Chondrocyte (in vitro differentiated cells): Measurements from ENCODE around the gene WIPF1. TPM values are rescaled to one million over a fixed set of nuclear protein-coding genes. Genes with fewer than 3 reads are reported as not detected.

Experiments
- DNase-seq: peaks from one replicate; pipeline ENCODE4 v3.0.0; 2021; ENCODE audit warnings: mixed read lengths, low spot score
- H3K27ac Mint-ChIP-seq: one replicate; pipeline ENCODE4 v1.8.0; 2021; ENCODE audit warnings: mild to moderate bottlenecking, moderate library complexity, mixed read lengths; ENCODE audit not compliant: unreplicated experiment
- H3K27me3 Mint-ChIP-seq: 2 replicates; pipeline ENCODE4 v1.8.0; 2021; ENCODE audit warnings: low read depth, mixed read lengths
- H3K36me3 Mint-ChIP-seq: 2 replicates; pipeline ENCODE4 v1.8.0; 2021; ENCODE audit warnings: low read depth, mixed read lengths
- H3K4me1 Mint-ChIP-seq: 2 replicates; pipeline ENCODE4 v1.8.0; 2021; ENCODE audit warnings: low read depth, mild to moderate bottlenecking, mixed read lengths
- H3K4me3 Mint-ChIP-seq: one replicate; pipeline ENCODE4 v1.8.0; 2021; ENCODE audit warnings: mild to moderate bottlenecking, moderate library complexity, mixed read lengths; ENCODE audit not compliant: unreplicated experiment
- H3K9me3 Mint-ChIP-seq: 2 replicates; pipeline ENCODE4 v1.8.0; 2021; ENCODE audit warnings: low read depth, mixed read lengths
- total RNA-seq: library from RNA; stranded (reverse); gene quantifications from 3 replicates; pipeline ENCODE4 v1.2.1, GENCODE V29; 2021
- TF ChIP-seq, protein P1 (sequence below): fragments of 200-600 bp; sonication (generic); IDR thresholded peaks from 2 replicates; pipeline ENCODE4 v1.5.0; 2021; ENCODE audit warnings: antibody characterized with exemption, mild to moderate bottlenecking, moderate library complexity

Gene WIPF1
- total RNA-seq, 1 donor from 2014 or later: 60.0 TPM

DNA sequence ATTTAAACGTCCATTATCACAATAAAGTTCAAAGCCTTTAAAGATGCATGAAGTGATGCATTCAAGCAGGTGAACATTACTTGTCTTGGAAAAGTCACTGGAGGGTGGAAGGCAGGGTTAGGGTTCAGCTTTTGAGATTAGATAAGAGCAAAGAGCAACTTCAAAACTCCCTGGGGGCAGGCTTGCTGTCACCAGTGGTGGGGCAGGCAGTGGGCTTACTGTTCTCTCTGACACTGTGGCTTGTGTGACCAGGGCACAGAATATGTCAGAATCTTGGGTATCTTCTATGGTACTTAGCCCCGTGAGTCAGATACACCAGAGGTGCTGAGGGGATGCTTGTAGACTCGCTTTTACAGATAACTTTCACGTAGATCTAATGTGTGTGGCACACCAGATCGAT, 52.8 kb downstream of the WIPF1 start:
- Mint-ChIP-seq H3K27ac (no peak overlapping the region), H3K9me3 (no peaks in the 10 kb centered on the region), H3K4me3 (no peak overlapping the region), H3K4me1 (no peaks in the 10 kb centered on the region), H3K36me3 (no peaks in the 10 kb centered on the region), H3K27me3 (no peaks in the 10 kb centered on the region)
- no peak for DNase-seq
- TF ChIP-seq, protein P1, sequence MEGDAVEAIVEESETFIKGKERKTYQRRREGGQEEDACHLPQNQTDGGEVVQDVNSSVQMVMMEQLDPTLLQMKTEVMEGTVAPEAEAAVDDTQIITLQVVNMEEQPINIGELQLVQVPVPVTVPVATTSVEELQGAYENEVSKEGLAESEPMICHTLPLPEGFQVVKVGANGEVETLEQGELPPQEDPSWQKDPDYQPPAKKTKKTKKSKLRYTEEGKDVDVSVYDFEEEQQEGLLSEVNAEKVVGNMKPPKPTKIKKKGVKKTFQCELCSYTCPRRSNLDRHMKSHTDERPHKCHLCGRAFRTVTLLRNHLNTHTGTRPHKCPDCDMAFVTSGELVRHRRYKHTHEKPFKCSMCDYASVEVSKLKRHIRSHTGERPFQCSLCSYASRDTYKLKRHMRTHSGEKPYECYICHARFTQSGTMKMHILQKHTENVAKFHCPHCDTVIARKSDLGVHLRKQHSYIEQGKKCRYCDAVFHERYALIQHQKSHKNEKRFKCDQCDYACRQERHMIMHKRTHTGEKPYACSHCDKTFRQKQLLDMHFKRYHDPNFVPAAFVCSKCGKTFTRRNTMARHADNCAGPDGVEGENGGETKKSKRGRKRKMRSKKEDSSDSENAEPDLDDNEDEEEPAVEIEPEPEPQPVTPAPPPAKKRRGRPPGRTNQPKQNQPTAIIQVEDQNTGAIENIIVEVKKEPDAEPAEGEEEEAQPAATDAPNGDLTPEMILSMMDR: no peak

DNA sequence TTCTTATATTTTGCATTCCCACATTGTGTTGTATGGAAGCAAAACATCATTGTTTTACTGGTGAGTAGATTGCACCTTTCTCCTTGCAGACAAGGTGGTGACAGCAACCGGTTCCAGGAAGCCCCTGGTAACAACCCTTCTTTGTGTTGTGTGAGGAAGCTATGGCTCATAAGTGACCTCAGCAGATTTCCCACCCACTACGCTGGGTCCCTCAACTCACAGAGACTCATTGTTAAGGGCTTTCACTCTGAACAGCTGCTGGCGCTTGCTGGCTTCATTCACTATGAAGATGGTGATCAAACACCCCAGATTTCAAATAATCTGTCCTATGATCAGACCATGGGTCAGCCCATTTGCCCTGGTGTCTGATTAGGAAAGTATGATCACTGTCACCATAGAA, 53.4 kb downstream of the WIPF1 start:
- no peaks in the 10 kb centered on the region for H3K4me1 Mint-ChIP-seq
- H3K27me3 Mint-ChIP-seq: no peaks in the 10 kb centered on the region
- DNase-seq: no peak
- no peak overlapping the region for H3K4me3 Mint-ChIP-seq
- TF ChIP-seq, protein P1: no peak
- no peak overlapping the region for H3K27ac Mint-ChIP-seq
- H3K36me3 Mint-ChIP-seq: no peaks in the 10 kb centered on the region
- H3K9me3 Mint-ChIP-seq: no peaks in the 10 kb centered on the region

GRCh38 chr2:174540893-174541292, 56.7 kb downstream of the WIPF1 start:
- H3K9me3 Mint-ChIP-seq: no peaks in the 10 kb centered on the region
- H3K4me3 Mint-ChIP-seq: no peak overlapping the region
- TF ChIP-seq, protein P1: no peak
- no peaks in the 10 kb centered on the region for H3K27me3 Mint-ChIP-seq
- H3K27ac Mint-ChIP-seq: no peak overlapping the region
- H3K4me1 Mint-ChIP-seq: no peaks in the 10 kb centered on the region
- no peaks in the 10 kb centered on the region for H3K36me3 Mint-ChIP-seq
- DNase-seq: no peak

DNA sequence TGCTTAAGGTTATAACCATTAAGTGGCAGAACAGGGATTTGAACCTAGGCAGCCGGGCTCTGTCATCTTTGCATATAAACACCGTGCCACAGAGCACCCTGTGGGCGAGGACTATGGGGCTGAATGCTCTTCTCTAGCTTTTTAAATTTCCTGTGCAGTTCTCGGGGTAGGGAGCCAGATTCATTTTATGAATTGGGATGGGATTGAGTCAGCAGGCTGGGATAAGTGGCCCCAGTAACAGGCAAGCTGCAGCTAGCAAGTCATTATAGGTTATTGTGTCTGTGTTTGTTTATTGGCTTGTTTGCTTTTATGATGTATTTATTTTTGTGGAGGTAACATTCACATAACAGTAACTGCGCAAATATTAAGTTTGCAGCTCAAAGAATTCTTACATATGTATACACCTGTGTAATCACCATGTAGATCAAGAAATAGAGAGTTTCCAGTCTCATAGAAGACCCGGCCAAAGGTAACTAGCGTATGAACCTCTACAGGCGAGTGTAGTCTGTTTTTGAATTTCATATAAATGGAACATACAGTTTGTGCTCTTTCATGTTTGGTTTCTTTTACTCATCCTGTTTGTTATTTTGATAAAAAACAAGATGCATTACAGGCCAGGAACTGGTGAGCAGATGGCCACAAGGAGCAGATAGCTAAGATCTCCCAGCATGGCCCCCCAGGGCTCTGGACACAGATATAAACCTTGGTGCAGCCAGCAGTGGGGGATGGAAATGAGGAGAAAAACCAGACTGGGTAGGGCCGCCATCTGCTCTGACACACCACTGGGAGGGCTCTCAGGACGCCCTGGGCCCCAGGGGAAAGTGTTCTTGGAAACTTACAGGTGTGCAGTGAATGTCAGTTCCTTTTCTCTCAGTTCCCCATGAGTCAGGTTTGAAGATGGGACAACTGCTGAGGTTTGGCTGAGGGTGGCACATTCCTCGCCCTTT, 61.6 kb downstream of the WIPF1 start:
- DNase-seq: no peak
- Mint-ChIP-seq H3K36me3 (no peaks in the 10 kb centered on the region), H3K4me3 (no peak overlapping the region), H3K27me3 (no peaks in the 10 kb centered on the region), H3K9me3 (no peaks in the 10 kb centered on the region), H3K4me1 (peaks cover 8% of the 10 kb centered on the region), H3K27ac (no peak overlapping the region)
- TF ChIP-seq, protein P1: no peak

- Mint-ChIP-seq H3K4me1 (peaks cover 10% of the 10 kb centered on the region), H3K36me3 (no peaks in the 10 kb centered on the region), H3K27ac (no peak overlapping the region), H3K4me3 (no peak overlapping the region), H3K9me3 (no peaks in the 10 kb centered on the region), H3K27me3 (no peaks in the 10 kb centered on the region)
- TF ChIP-seq, protein P1: no peak
- DNase-seq: no peak
Measured at GRCh38 chr2:174535083-174535482, 62.5 kb downstream of the WIPF1 start.
